ENCODE data around the gene STK32C. TPM values are rescaled to one million over a fixed set of nuclear protein-coding genes. Genes with fewer than 3 reads are reported as not detected.
A peak's percentile ranks its signal among the peaks of the same experiment; 100 is the strongest.

Gene STK32C
- total and polyA plus RNA-seq, 2 donors from 2014 or later = 11.6 to 14.4 TPM

DNA sequence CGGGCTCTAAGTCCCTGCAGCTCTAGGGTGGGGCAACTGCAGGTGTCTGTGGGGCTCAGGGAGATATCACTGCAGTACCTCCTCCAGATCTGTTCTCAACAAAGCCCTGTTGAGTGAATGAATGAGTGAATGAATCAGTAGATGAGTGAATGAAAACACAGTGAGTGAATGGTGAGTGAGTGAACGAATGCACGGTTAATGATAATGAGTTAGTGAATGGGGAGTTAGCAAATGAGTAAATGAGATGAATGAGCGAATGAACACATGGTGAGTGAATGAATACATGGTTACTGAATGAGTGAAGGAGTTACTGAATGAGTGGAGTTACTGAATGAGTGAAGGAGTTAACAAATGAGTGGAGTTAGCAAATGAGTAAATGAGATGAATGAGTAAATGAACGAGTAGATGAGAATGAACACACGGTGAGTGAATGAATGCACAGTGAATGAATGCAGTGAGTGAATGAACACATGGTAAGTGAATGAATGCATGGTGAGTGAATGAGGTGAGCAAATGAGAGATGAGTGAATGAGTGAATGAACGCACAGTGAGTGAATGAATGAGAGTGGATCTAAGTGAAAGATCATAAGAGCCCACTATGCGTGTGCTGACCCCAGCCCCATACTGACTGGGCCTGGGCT, 34.3 kb downstream of the STK32C start:
- Histone ChIP-seq H3K9me3 (ENCODE audit: control insufficient read depth in 2 of 3, insufficient read depth in 1 of 3, low read length in 3 of 3) (no peaks in the 10 kb centered on the region), H3K4me3 (ENCODE audit: low read length in 3 of 3) (no peak overlapping the region), H3K27me3 (ENCODE audit: control insufficient read depth, insufficient read depth, low read length) (no peaks in the 10 kb centered on the region), H3K36me3 (ENCODE audit: control insufficient read depth in 2 of 3, insufficient read depth in 3 of 3, low read length in 3 of 3) (no peaks in the 10 kb centered on the region), H3K4me1 (ENCODE audit: control insufficient read depth in 2 of 3, insufficient read depth in 2 of 3, low read depth in 1 of 3, low read length in 3 of 3) (peaks cover 0 to 6% (median 2%) of the 10 kb centered on the region in 3 donors), H3K9ac (ENCODE audit: low read length in 3 of 3) (no peak overlapping the region), H3K27ac (ENCODE audit: low read depth in 2 of 2, low read length in 2 of 2) (no peak overlapping the region)
- DNase-seq = no peak
- FAIRE-seq = no peak
- intact Hi-C loops (cut with DNase I) = no loop called here
- TF ChIP-seq, protein P1, sequence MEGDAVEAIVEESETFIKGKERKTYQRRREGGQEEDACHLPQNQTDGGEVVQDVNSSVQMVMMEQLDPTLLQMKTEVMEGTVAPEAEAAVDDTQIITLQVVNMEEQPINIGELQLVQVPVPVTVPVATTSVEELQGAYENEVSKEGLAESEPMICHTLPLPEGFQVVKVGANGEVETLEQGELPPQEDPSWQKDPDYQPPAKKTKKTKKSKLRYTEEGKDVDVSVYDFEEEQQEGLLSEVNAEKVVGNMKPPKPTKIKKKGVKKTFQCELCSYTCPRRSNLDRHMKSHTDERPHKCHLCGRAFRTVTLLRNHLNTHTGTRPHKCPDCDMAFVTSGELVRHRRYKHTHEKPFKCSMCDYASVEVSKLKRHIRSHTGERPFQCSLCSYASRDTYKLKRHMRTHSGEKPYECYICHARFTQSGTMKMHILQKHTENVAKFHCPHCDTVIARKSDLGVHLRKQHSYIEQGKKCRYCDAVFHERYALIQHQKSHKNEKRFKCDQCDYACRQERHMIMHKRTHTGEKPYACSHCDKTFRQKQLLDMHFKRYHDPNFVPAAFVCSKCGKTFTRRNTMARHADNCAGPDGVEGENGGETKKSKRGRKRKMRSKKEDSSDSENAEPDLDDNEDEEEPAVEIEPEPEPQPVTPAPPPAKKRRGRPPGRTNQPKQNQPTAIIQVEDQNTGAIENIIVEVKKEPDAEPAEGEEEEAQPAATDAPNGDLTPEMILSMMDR (IDR thresholded peaks at IDR 0.05; ENCODE audit: borderline replicate concordance, extremely low read depth, insufficient read depth) = no peak

DNA sequence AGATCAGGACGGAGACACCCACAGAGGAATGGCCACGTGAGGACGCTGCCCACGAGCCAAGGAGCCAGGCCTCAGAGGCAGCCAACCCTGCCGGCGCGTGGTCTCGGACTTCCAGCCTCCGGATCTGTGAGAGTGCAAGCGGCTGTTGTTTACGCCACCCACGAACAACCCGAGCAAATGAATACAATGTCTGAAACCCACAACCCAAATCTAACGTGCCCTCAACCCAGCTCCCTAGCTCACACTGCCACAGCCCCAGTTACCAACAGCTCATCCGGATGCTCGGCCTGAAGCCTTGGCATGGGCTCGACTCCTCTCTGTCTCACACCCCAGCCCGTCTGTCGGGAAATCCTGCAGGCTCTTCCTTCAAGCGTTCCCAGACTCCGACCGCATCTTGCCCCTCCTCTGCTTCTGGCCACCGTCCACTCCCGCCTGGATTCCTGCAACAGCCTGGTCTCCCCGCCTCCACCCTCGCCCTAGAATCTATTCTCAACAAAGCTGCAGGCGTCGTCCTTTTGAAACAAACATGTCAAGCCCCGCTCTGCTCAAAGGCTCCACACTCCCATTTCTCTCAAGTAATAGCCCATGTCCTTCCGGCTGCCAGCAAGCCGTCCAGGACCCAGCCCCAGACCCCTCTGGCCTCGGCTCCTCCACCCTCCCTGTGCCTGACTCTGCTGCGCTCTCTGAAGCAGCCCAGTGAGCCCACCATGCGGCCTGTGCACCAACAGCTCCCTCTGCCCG, 35.3 kb downstream of the STK32C start:
- H3K36me3 ChIP-seq (ENCODE audit: control insufficient read depth in 2 of 3, insufficient read depth in 3 of 3, low read length in 3 of 3) = no peaks in the 10 kb centered on the region
- no peak for FAIRE-seq
- H3K9me3 ChIP-seq (ENCODE audit: control insufficient read depth in 2 of 3, insufficient read depth in 1 of 3, low read length in 3 of 3) = no peaks in the 10 kb centered on the region
- no peak overlapping the region for H3K9ac ChIP-seq (ENCODE audit: low read length in 3 of 3)
- peak in 4 of 5 donors; percentile 52 to 78 (median 68) for DNase-seq
- H3K27ac ChIP-seq (ENCODE audit: low read depth in 2 of 2, low read length in 2 of 2) = no peak overlapping the region
- peaks cover 0 to 6% (median 2%) of the 10 kb centered on the region in 3 donors for H3K4me1 ChIP-seq (ENCODE audit: control insufficient read depth in 2 of 3, insufficient read depth in 2 of 3, low read depth in 1 of 3, low read length in 3 of 3)
- TF ChIP-seq, protein P1 (IDR thresholded peaks at IDR 0.05; ENCODE audit: borderline replicate concordance, extremely low read depth, insufficient read depth) = no peak
- H3K4me3 ChIP-seq (ENCODE audit: low read length in 3 of 3) = no peak overlapping the region
- intact Hi-C loops (cut with DNase I) = no loop called here
- H3K27me3 ChIP-seq (ENCODE audit: control insufficient read depth, insufficient read depth, low read length) = no peaks in the 10 kb centered on the region

DNA sequence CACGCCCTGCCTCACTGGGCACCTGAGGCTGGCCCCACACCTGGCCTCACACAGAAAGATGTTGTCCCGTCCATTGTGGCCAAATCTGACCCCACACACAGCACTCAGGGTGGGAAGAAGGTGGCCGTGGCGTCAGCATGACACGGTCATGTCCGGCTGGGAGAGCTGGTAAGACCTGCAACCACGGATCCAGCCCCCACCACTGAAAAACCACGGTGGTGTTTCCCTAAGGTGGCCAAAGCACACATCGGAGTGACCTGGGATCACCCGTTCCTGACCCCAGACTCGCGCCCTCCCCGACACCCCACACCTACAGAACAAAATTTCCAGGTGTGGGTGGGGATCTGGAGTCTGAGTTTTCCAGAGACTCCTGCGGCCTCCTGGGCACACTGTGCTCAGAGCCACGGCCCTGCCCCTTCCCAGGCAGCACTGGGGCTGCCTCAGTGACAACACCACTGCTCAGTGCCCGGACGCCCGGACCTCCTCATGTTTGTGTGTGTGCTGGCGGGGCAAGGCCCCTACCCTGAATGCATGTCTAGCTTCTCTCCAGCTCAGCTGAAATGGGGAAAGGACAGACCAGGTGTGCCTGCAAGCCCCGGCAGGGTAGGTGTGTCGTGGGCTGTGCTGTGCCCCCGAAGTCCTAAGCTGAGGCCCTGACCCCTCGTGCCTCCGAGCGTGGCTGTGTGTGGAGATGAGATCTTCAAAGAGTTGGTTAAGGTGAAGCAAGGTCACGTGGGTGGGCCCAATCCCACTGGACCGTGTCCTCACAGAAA, 36.1 kb downstream of the STK32C start:
- Histone ChIP-seq H3K9me3 (ENCODE audit: control insufficient read depth in 2 of 3, insufficient read depth in 1 of 3, low read length in 3 of 3) (no peaks in the 10 kb centered on the region), H3K27ac (ENCODE audit: low read depth in 2 of 2, low read length in 2 of 2) (no peak overlapping the region), H3K4me3 (ENCODE audit: low read length in 3 of 3) (no peak overlapping the region), H3K4me1 (ENCODE audit: control insufficient read depth in 2 of 3, insufficient read depth in 2 of 3, low read depth in 1 of 3, low read length in 3 of 3) (peaks cover 0 to 6% (median 2%) of the 10 kb centered on the region in 3 donors), H3K36me3 (ENCODE audit: control insufficient read depth in 2 of 3, insufficient read depth in 3 of 3, low read length in 3 of 3) (no peaks in the 10 kb centered on the region), H3K9ac (ENCODE audit: low read length in 3 of 3) (no peak overlapping the region), H3K27me3 (ENCODE audit: control insufficient read depth, insufficient read depth, low read length) (no peaks in the 10 kb centered on the region)
- TF ChIP-seq, protein P1 (IDR thresholded peaks at IDR 0.05; ENCODE audit: borderline replicate concordance, extremely low read depth, insufficient read depth) = no peak
- DNase-seq (peak in 1 of 5 donors; percentile 56), FAIRE-seq (no peak)
- intact Hi-C loops (cut with DNase I) = no loop called here
